ENCODE data around the gene FAM237B. TPM values are rescaled to one million over a fixed set of nuclear protein-coding genes. Genes with fewer than 3 reads are reported as not detected.

The FAM237B gene
- total and polyA plus RNA-seq, 2 of the 13 experiments (the other 11 are each of a cell fraction or from before 2014, with no cell fraction given): not detected

- TF ChIP-seq, protein P1, sequence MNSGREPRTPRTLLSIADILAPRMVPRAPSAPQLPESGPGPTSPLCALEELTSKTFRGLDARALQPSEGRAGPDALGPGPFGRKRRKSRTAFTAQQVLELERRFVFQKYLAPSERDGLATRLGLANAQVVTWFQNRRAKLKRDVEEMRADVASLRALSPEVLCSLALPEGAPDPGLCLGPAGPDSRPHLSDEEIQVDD (CRISPR knock-in tag; IDR thresholded peaks at IDR 0.05; ENCODE audit: borderline replicate concordance): no peak
- TF ChIP-seq, protein P2, sequence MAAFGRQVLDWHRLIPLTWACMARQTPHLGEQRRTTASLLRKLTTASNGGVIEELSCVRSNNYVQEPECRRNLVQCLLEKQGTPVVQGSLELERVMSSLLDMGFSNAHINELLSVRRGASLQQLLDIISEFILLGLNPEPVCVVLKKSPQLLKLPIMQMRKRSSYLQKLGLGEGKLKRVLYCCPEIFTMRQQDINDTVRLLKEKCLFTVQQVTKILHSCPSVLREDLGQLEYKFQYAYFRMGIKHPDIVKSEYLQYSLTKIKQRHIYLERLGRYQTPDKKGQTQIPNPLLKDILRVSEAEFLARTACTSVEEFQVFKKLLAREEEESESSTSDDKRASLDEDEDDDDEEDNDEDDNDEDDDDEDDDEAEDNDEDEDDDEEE (CRISPR knock-in tag; IDR thresholded peaks at IDR 0.05): no peak
- TF ChIP-seq ZSCAN31 (CRISPR knock-in tag; IDR thresholded peaks at IDR 0.05; ENCODE audit: low read depth) (no peak), MAFF (IDR thresholded peaks at IDR 0.05; ENCODE audit: low read depth, low read length) (peak; percentile 48), FOXO1 (CRISPR knock-in tag; IDR thresholded peaks at IDR 0.05) (no peak), ZNF639 (CRISPR knock-in tag; conservative IDR thresholded peaks at IDR 0.05) (no peak), PRDM10 (CRISPR knock-in tag; IDR thresholded peaks at IDR 0.05; ENCODE audit: low read depth) (no peak), ZNF737 (CRISPR knock-in tag; IDR thresholded peaks at IDR 0.05; ENCODE audit: borderline replicate concordance) (no peak), TBP (CRISPR knock-in tag; IDR thresholded peaks at IDR 0.05) (no peak), ZNF10 (CRISPR knock-in tag; IDR thresholded peaks at IDR 0.05; ENCODE audit: borderline replicate concordance, low read depth) (no peak), ZNF274 (CRISPR knock-in tag; IDR thresholded peaks at IDR 0.05) (no peak), ZNF451 (CRISPR knock-in tag; IDR thresholded peaks at IDR 0.05) (no peak), ZSCAN22 (CRISPR knock-in tag; IDR thresholded peaks at IDR 0.05) (no peak), TERF1 (CRISPR knock-in tag; IDR thresholded peaks at IDR 0.05) (no peak)
- TF ChIP-seq, protein P3, sequence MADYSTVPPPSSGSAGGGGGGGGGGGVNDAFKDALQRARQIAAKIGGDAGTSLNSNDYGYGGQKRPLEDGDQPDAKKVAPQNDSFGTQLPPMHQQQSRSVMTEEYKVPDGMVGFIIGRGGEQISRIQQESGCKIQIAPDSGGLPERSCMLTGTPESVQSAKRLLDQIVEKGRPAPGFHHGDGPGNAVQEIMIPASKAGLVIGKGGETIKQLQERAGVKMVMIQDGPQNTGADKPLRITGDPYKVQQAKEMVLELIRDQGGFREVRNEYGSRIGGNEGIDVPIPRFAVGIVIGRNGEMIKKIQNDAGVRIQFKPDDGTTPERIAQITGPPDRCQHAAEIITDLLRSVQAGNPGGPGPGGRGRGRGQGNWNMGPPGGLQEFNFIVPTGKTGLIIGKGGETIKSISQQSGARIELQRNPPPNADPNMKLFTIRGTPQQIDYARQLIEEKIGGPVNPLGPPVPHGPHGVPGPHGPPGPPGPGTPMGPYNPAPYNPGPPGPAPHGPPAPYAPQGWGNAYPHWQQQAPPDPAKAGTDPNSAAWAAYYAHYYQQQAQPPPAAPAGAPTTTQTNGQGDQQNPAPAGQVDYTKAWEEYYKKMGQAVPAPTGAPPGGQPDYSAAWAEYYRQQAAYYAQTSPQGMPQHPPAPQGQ (CRISPR knock-in tag; IDR thresholded peaks at IDR 0.05; ENCODE audit: borderline replicate concordance): no peak
These were observed 22.7 kb downstream of the FAM237B start (continued) for GRCh38 chr7:90298145-90299038.
